Stimulated activated CD4-positive, alpha-beta T cell treated with anti-CD3 and anti-CD28 coated beads, TNF-alpha, amount 100 ng/mL, for 4 hours (primary cell): ENCODE results near the gene ATP6V0A1.
"Not testable (repeated sequence)": the region's sequence is repeated elsewhere in the genome, so short reads cannot be mapped to it uniquely, and the experiment has no call there.

ENCODE experiments used
- DNase-seq, 3 experiments: peaks; one replicate each; pipeline ENCODE4 v3.0.0-alpha.2; 2020; ENCODE audit warnings: low read depth in 3 of 3

Gene ATP6V0A1

DNA sequence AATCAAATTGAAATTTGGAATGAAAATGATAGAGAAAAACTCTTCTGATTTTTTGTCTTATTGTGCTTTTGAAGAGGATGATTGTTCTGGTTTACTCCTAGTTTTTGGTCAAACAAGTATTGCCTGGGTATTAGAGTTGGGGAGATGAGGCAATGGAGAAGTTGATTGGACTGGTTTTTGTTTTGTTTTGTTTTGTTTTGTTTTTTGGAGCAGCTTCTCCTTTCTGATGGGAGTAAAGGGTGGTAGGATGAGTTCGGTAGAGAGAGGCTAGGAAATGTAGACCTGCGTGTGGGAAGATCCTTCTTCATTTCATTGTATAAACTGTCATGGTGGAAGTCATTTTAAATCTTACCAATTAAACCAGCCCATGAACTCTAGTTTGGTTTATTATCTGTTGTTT lies 17.7 kb downstream of the ATP6V0A1 start:
- DNase-seq, result no peak

GRCh38 chr17:42477173-42477572 lies 18.5 kb downstream of the ATP6V0A1 start:
- DNase-seq, result no peak

DNA sequence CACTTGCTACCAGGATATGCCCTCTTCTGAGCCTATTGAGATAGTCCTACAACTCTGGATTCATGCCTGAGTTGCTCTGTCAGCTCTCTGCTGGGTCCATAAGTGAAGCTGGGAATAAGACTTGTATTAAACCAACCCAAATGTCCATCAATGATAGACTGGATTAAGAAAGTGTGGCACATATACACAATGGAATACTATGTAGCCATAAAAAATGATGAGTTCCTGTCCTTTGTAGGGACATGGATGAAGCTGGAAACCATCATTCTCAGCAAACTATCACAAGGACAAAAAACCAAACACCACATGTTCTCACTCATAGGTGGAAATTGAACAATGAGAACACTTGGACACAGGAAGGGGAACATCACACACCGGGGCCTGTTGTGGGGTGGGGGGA lies 19.1 kb downstream of the ATP6V0A1 start:
- DNase-seq, result not testable (repeated sequence)

DNA sequence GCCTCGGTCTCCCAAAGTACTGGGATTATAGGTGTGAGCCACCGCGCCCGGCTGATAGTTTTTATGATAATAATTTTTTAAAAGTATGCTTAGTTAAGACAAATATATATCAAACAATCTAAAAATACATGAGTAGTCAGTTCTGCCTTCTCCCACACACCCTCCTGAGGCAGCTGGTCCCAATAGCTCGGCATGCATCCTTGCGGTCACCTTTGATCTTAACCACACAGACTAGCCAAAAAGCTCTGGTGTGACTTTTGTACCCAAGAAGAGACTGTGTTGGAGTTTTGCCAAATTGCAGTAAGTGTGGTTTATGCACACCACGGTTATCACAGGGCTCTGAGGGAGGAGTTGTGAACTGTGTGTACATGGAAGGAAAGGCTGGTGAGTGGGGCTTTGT lies 25.6 kb downstream of the ATP6V0A1 start:
- peak; percentile 7 to 32 (median 9) for DNase-seq

- DNase-seq, result no peak
Measured at GRCh38 chr17:42485680-42486079, 27.0 kb downstream of the ATP6V0A1 start.

GRCh38 chr17:42488032-42488431 lies 29.4 kb downstream of the ATP6V0A1 start:
- no peak for DNase-seq

- no peak for DNase-seq
Measured at GRCh38 chr17:42493319-42493718, 34.6 kb downstream of the ATP6V0A1 start.

DNA sequence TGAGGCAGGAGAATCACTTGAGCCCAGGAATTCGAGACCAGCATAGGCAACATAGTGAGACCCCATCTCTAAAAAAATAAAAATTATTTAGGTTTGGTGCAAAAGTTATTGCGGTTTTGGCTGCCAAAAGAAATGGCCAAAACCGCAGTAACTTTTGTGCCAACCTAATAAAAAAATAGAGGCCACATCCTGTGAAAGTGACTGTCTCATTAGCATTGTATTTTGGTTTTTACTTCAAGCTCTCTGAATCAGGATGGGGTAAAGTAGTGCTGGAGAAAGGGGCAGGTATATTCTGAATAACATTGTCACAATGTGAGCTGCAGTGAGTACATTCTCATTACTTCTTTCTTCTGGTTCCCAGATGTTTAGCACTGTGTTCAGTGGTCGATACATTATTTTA lies 36.0 kb downstream of the ATP6V0A1 start:
- DNase-seq, result no peak

- no peak for DNase-seq
Measured at GRCh38 chr17:42498828-42499227, 40.1 kb downstream of the ATP6V0A1 start.

DNA sequence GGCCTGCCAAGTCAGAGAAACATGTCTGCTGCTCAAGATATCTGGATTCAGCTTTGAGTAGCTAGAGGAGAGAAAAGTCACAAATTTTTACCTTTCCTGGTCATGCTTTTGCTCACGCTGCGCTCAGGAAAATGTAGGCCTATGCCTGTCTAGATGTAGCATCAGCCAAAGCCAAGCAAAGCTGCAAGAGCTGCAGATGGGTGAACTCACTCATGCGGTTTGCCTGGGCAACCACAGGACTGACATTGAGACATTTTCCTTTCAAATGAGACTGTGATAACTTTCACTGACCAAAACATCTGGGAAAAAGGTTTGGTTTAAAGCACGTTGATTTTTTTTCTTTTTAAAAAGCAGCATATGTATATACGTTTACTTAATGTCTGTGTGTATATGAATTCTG lies 43.4 kb downstream of the ATP6V0A1 start:
- no peak for DNase-seq

DNA sequence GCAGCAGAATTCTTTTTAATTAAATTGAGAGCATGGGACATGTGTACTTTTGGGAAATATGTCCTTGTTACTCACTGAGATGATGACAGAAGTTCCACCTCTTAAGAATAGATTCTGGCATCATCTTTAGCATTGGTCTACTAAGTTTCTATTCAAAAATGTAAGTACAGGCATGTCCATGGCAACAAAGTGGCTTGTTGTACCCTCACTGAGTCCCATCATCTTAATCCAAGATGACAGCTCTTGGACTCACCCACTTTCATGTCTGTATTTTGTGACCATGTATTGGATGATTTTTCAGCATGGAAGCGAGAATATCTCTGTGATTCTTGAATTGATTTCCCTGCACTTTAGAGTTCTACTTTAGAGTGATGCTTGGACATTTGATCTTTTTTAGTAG lies 44.2 kb downstream of the ATP6V0A1 start:
- DNase-seq, result no peak

DNA sequence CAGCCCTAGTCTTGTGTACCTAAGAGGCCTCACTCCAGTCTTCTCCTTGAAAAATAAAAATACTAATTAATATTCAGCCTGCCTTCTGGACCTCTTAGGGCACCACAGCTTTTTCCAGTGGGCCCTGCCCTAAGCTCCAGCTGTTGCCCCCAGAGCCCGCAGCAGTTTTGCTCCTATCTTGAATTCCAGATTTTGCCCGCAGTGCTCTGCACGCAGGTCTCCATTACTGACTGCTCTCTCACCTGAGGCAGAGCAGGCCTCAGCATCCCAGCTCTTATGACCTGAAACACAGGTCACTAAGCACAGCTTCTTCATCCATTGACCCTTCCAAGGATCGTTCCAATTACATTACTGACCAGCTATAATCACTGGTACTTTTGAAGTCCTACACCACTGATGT lies 49.0 kb downstream of the ATP6V0A1 start:
- no peak for DNase-seq

DNA sequence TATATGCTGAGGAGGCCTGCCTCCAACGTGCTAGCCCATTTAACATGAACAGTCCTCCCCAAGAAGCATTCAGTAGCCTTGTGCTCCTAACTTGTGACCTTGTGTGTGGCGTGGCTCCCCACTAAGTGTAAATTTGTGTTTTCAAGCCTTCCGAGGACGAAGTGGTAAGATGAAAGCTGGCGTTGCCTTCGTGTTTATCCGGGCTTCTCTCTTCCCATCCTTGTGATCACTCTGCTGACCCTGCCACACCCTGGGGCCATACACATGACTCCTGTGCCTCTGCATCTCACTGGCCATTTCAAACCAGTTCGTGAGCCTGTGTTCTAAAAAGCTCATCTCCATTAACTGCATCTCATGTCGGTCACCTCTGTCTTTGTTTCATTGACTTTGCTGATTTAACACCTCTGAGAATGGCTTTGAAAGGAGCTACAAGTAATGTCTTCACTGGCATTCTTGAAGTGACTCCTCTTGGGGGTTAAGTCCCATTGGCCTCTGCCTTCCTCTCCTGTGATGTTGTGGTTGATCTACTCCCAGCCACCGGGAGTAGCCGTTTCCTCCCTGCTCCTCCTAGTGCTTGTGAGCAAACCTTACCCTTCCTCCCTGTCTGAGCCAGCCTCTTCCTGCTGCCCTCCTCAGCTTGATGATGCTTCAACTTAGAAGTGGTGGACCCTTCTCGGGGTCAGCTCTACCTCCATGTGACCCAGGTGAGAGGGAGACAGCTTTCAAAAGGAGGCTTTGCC lies 49.9 kb downstream of the ATP6V0A1 start:
- no peak for DNase-seq

DNA sequence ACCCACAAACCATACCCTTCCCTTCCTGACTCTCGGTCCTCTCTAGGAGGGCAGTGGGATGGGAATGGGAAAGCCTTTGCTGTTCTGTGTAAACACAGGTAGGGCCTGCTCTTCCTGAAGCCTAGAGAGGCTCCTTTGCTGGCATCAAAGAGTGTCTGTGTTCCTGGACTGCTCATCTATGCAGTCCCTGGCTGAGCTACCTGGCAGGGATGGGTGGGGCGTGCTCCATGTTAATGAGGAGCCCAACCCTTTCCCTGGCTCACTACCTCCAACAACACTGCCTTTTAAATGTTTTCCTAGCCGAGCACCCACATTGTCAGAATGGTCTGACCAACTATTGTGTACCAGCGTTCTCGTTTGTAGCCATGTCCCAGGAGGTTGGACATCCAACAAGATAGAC lies 50.7 kb downstream of the ATP6V0A1 start:
- no peak for DNase-seq

GRCh38 chr17:42509841-42510240 lies 51.2 kb downstream of the ATP6V0A1 start:
- DNase-seq, result no peak

GRCh38 chr17:42512246-42512645 lies 53.6 kb downstream of the ATP6V0A1 start:
- no peak for DNase-seq

DNA sequence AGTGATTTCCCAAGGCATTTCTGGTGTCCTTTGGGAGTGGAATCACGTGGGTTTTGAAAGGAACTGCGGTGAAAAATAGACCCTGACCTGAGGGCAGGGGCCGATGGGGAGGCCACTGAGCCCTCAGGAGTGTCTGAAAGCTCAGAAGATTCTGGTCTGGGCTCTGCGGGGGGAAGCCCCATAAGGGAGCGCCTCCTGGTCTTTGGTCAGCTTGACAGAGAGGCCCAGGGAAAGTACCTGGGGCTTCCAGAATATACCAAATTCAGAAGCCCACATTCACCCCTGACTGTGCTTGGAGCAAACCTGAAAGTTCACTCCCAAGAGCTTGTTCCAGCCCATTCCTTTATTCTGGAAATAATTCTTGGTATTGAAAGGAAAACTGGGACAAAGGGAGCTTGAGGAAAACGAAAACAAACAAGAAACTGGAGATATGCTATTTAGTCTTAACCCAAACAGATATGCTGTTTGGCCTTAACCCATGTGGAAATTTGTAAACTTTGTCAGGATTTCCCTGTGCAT lies 54.1 kb downstream of the ATP6V0A1 start:
- DNase-seq, result no peak

DNA sequence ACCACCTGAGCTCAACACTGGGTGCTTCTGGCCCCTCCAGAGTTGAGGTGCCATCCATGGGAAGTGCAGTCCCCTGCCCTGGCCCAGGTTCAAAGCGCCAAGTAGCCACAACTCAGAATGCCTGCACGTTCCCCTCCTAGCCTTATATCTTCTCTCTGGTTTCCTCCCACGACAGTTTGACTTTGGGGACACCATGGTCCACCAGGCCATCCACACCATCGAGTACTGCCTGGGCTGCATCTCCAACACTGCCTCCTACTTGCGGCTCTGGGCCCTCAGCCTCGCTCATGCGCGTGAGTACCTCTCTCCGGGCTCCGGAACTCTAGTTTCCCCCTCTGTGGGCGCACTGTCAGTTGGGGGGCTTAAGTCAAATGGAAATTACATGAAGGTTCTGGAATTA lies 55.0 kb downstream of the ATP6V0A1 start:
- no peak for DNase-seq

- DNase-seq, result no peak
Measured at GRCh38 chr17:42514279-42514678, 55.6 kb downstream of the ATP6V0A1 start.

- DNase-seq, result no peak
Measured at GRCh38 chr17:42514867-42515266, 56.2 kb downstream of the ATP6V0A1 start.

DNA sequence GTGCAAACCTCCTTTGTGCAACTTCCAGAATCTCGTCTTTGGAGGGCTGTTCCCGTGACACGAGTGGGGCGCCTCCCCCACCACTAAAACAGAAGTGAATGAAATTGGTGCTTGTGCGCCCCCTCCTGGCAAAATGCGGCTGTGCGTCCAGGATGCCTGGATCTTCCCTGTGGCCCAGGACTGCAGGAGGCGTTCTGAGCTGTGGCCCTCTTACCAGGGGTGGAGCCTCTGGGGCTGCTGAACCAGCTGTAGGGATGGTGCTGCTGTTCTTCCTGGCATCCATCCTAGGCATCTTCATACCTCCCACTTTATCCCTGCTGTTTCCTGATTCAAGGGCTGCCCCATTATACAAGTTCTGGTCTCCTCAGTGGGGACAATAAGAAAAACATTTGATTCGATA lies 58.8 kb downstream of the ATP6V0A1 start:
- DNase-seq, result peak; percentile 58 to 71 (median 63)

- DNase-seq, result no peak
Measured at GRCh38 chr17:42518046-42518754, 59.5 kb downstream of the ATP6V0A1 start.
